ENCODE results near the gene JAK3.
A peak's percentile ranks its signal among the peaks of the same experiment; 100 is the strongest.

JAK3 gene

DNA sequence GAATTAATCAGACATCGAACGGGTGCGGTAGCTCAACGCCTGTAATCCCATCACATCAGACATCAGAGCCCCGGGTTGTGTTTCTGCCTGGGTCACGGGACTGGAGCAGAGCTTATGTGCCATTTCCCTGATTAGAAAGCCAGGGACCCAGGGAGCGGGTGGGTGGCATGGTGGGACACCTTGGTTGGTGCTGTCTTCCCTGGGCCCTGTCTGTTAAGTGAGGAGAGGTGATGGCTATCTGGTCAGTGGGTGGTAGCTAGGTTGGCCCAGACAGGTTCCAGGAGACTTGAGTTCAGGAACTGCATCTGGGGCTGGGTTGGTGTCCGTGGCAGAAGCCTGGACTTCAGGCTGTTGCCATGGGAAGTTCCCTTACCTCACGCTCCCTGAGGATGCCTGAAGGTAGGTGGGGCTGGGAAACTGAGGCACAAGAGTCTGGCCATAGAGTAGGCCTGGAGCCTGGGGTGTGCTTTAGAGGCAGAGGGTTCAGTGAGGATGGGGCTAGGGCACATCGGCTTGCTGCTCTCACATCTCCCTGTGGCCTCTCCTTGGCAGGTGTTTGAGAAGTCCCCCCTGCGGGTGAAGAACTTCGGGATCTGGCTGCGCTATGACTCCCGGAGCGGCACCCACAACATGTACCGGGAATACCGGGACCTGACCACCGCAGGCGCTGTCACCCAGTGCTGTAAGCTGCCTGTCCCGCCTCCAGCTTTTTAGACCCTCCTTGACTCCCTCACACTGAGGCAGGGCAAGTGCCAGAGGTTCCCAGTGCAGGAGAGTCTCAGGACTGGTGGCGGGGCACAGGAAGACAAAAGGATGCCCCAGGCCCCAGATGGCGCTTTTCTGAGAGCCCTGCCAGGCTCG lies 14.0 kb upstream of the JAK3 start:
- no peak for ATAC-seq
- TF ChIP-seq ISL1 (CRISPR knock-in tag; IDR thresholded peaks at IDR 0.05): no peak
- TF ChIP-seq TCF4 (CRISPR knock-in tag; IDR thresholded peaks at IDR 0.05; ENCODE audit: borderline replicate concordance): no peak

DNA sequence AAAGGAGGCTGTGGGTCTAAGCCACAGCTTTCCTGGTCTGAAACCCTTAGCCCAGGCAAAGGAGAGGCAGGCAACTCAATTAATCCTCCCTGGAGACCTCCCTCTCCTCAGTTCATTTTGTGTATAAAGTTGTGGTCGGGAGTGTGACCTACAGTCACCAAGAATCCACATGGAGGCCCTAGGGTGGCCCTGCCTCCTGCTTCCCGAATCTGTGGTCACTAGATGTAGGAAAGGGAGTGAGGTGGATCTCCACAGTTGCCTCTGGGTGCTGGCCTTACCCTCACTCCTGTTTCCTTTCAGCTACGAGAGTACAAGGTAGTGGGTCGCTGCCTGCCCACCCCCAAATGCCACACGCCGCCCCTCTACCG lies 13.2 kb upstream of the JAK3 start:
- no peak for TF ChIP-seq CSDC2 (CRISPR knock-in tag; IDR thresholded peaks at IDR 0.05)
- no peak for TF ChIP-seq TSHZ2 (CRISPR knock-in tag; IDR thresholded peaks at IDR 0.05)
- no peak for TF ChIP-seq RARB (CRISPR knock-in tag; IDR thresholded peaks at IDR 0.05)
- TF ChIP-seq BACH2 (CRISPR knock-in tag; IDR thresholded peaks at IDR 0.05; ENCODE audit: borderline replicate concordance): no peak
- ATAC-seq: no peak

GRCh38 chr19:17860331-17860992 lies 12.7 kb upstream of the JAK3 start:
- no peak for TF ChIP-seq SNAI2 (CRISPR knock-in tag; IDR thresholded peaks at IDR 0.05)
- no peak for TF ChIP-seq ZFP30 (CRISPR knock-in tag; IDR thresholded peaks at IDR 0.05)
- TF ChIP-seq ESRRG (CRISPR knock-in tag; IDR thresholded peaks at IDR 0.05): no peak
- no peak for TF ChIP-seq ZNF8 (CRISPR knock-in tag; IDR thresholded peaks at IDR 0.05)
- no peak for TF ChIP-seq ZC3H10 (CRISPR knock-in tag; IDR thresholded peaks at IDR 0.05)
- TF ChIP-seq, protein P1, sequence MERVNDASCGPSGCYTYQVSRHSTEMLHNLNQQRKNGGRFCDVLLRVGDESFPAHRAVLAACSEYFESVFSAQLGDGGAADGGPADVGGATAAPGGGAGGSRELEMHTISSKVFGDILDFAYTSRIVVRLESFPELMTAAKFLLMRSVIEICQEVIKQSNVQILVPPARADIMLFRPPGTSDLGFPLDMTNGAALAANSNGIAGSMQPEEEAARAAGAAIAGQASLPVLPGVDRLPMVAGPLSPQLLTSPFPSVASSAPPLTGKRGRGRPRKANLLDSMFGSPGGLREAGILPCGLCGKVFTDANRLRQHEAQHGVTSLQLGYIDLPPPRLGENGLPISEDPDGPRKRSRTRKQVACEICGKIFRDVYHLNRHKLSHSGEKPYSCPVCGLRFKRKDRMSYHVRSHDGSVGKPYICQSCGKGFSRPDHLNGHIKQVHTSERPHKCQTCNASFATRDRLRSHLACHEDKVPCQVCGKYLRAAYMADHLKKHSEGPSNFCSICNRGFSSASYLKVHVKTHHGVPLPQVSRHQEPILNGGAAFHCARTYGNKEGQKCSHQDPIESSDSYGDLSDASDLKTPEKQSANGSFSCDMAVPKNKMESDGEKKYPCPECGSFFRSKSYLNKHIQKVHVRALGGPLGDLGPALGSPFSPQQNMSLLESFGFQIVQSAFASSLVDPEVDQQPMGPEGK (CRISPR knock-in tag; IDR thresholded peaks at IDR 0.05; ENCODE audit: borderline replicate concordance): no peak
- TF ChIP-seq GLIS3 (CRISPR knock-in tag; IDR thresholded peaks at IDR 0.05): no peak
- TF ChIP-seq RARB (CRISPR knock-in tag; IDR thresholded peaks at IDR 0.05): no peak
- no peak for TF ChIP-seq TSHZ2 (CRISPR knock-in tag; IDR thresholded peaks at IDR 0.05)
- no peak for TF ChIP-seq PPARA (CRISPR knock-in tag; IDR thresholded peaks at IDR 0.05; ENCODE audit: borderline replicate concordance)
- no peak for ATAC-seq

GRCh38 chr19:17859533-17860330 lies 11.9 kb upstream of the JAK3 start, which contains the start of gene RPL18A:
RPL18A (plus strand) TSS chr19:17859910; CDS start chr19:17859957, 47 bp downstream.
- ATAC-seq: peak; percentile 95
- TF ChIP-seq GLIS3 (CRISPR knock-in tag; IDR thresholded peaks at IDR 0.05) (no peak), SNAI2 (CRISPR knock-in tag; IDR thresholded peaks at IDR 0.05) (peak; percentile 67; the same call in 1 of the 2 replicates)

Data from SK-N-SH treated with all-trans-retinoic acid at 6 μM for 48 hours (cell line).